ENCODE results near the gene PIP4K2A. TPM values are rescaled to one million over a fixed set of nuclear protein-coding genes. Genes with fewer than 3 reads are reported as not detected.

The PIP4K2A gene
- total RNA-seq, 1 donor from 2014 or later: 17.9 TPM

DNA sequence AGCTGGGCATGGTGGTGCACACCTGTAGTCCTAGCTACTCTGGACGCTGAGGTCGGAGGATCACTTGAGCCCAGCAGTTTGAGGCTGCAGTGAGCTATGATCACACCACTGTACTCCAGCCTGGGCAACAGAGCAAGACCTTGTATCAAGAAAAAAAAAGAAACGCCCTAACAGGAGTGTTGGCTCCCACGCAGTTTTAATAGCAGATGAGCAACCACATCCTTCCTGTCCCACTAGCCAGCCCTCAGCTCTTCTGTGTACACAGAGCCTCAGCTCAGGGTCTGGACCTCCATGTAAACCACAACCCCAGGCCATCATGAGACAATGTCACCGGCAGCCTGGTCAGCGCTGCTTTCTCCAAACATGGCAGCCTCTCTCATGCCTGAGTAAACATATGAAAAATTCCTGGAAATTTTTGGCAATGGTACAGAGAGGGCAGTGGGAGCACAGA is 108.2 kb downstream of the PIP4K2A start:
- H3K4me3 ChIP-seq (ENCODE audit: low read depth, low read length): no peak overlapping the region
- H3K36me3 ChIP-seq (ENCODE audit: control insufficient read depth, insufficient read depth, low read length): peaks cover 2% of the 10 kb centered on the region
- FAIRE-seq (no peak), DNase-seq (ENCODE audit: low read depth) (no peak)
- no peaks in the 10 kb centered on the region for H3K27me3 ChIP-seq (ENCODE audit: control insufficient read depth, insufficient read depth, low read length)
- TF ChIP-seq, protein P1, sequence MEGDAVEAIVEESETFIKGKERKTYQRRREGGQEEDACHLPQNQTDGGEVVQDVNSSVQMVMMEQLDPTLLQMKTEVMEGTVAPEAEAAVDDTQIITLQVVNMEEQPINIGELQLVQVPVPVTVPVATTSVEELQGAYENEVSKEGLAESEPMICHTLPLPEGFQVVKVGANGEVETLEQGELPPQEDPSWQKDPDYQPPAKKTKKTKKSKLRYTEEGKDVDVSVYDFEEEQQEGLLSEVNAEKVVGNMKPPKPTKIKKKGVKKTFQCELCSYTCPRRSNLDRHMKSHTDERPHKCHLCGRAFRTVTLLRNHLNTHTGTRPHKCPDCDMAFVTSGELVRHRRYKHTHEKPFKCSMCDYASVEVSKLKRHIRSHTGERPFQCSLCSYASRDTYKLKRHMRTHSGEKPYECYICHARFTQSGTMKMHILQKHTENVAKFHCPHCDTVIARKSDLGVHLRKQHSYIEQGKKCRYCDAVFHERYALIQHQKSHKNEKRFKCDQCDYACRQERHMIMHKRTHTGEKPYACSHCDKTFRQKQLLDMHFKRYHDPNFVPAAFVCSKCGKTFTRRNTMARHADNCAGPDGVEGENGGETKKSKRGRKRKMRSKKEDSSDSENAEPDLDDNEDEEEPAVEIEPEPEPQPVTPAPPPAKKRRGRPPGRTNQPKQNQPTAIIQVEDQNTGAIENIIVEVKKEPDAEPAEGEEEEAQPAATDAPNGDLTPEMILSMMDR (IDR thresholded peaks at IDR 0.05; ENCODE audit: insufficient read depth, low read length, severe bottlenecking): no peak

DNA sequence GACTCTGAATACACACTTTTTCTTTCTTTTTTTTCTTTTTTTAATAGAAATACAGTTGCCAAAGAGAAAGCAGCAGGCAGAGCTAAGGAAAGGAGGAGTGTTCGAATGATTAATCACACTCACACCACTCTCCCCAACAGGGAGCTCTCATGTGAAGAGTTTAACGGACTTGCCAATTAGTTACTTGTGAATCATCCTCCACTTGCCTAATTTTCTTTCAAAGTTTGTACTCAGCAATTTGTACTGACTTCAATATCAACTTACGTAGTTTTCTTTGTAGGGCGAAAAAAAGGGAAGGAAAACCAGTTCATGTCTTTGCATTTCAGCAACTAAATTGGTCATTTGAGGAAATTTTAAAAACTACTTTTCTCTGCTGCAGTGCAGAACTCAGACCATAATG is 109.2 kb downstream of the PIP4K2A start:
- H3K4me3 ChIP-seq (ENCODE audit: low read depth, low read length): no peak overlapping the region
- no peak for FAIRE-seq
- peaks cover 2% of the 10 kb centered on the region for H3K36me3 ChIP-seq (ENCODE audit: control insufficient read depth, insufficient read depth, low read length)
- TF ChIP-seq, protein P1 (IDR thresholded peaks at IDR 0.05; ENCODE audit: insufficient read depth, low read length, severe bottlenecking): no peak
- peak; percentile 83 for DNase-seq (ENCODE audit: low read depth)
- no peaks in the 10 kb centered on the region for H3K27me3 ChIP-seq (ENCODE audit: control insufficient read depth, insufficient read depth, low read length)

DNA sequence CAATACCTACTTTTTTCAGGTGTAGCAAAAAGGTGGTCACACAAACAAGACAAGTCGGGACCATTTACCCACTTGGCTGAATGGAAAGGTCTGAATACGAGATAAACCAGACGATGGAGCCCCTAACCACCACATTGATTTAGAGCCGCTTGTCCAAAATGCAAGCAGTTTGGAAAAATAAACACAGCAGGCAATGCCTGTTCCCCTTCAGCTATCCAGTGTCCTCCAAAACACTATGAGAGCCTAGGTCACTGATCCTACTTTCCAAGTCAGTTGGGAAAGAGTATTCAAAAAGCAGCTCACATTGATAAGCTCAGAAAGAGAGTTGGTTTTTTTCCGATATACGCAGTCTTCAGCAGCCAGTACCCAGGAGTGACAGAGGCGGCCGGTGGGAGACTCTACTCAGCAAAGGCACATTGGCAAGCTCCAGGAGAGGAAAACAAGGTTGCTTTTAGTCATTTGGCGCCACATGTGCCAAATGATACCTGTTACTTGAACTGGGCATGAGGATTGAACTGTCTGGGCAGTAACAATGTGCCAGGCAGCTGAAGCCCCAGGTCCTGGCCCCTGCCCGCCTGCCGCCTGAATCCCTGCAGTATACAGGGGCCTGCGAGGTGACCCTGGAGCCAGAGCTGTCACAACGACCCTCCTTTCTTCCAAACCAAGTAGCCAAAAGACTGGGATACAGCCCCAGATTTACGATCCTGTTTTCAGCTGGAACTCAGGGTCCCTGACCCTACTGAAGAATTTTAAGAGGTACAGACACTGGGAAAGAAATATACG is 109.8 kb downstream of the PIP4K2A start:
- no peak overlapping the region for H3K4me3 ChIP-seq (ENCODE audit: low read depth, low read length)
- DNase-seq (ENCODE audit: low read depth): no peak
- H3K36me3 ChIP-seq (ENCODE audit: control insufficient read depth, insufficient read depth, low read length): peaks cover 2% of the 10 kb centered on the region
- H3K27me3 ChIP-seq (ENCODE audit: control insufficient read depth, insufficient read depth, low read length): no peaks in the 10 kb centered on the region
- FAIRE-seq: no peak
- TF ChIP-seq, protein P1 (IDR thresholded peaks at IDR 0.05; ENCODE audit: insufficient read depth, low read length, severe bottlenecking): no peak

DNA sequence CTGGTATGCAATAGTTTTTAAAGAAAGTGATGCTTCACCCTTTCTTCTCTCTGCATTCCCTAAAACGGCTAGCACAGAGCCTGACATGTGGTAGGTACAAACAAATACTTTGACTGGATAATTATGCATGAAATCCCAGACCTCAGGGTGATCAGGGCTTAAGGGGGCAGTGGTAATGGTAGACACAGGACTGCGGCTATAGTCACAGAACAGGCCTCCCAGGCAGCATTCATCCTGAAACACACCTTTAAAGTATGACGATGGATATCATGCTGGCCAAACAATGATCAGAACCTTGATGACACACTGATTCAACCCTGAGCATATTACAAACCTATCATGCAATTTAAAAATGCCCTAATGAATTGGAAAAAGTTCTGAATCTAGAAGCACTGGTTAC is 110.8 kb downstream of the PIP4K2A start:
- H3K36me3 ChIP-seq (ENCODE audit: control insufficient read depth, insufficient read depth, low read length): peaks cover 2% of the 10 kb centered on the region
- FAIRE-seq (no peak), DNase-seq (ENCODE audit: low read depth) (no peak)
- H3K27me3 ChIP-seq (ENCODE audit: control insufficient read depth, insufficient read depth, low read length): no peaks in the 10 kb centered on the region
- TF ChIP-seq, protein P1 (IDR thresholded peaks at IDR 0.05; ENCODE audit: insufficient read depth, low read length, severe bottlenecking): no peak
- no peak overlapping the region for H3K4me3 ChIP-seq (ENCODE audit: low read depth, low read length)

GRCh38 chr10:22601618-22602017 is 112.8 kb downstream of the PIP4K2A start:
- FAIRE-seq (peak; percentile 70), DNase-seq (ENCODE audit: low read depth) (no peak)
- TF ChIP-seq, protein P1 (IDR thresholded peaks at IDR 0.05; ENCODE audit: insufficient read depth, low read length, severe bottlenecking): no peak
- no peaks in the 10 kb centered on the region for H3K27me3 ChIP-seq (ENCODE audit: control insufficient read depth, insufficient read depth, low read length)
- H3K36me3 ChIP-seq (ENCODE audit: control insufficient read depth, insufficient read depth, low read length): peaks cover 2% of the 10 kb centered on the region
- H3K4me3 ChIP-seq (ENCODE audit: low read depth, low read length): no peak overlapping the region

Measured in bronchial epithelial cell (primary cell).